ENCODE results near the gene EPS15.

DNA sequence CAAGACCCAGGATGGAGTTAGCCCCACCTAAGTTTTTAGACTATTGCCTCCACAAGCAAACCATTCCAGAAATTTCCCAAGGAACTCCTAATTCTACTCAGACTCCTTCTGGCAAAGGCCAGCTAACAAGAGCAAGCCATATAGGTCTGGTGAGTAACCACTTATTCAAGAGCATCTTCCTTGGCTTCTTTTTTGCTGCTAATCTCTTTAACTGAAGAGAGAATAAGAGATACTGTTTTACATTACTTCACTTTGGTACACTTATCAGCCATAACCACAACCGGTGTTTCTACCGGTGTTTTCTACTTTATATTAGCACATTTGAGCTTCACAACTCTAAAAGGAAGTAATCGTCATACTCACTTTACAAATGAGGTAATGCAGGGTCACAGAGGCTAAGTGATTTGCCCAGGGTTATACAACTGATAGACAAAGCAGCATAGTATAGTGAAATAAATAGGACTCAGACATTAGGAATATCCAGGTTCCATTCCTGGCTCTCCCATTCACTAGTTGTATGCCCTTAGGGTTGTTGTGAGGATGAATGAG is 1.7 kb upstream of the EPS15 start:
- TF ChIP-seq, protein P1, sequence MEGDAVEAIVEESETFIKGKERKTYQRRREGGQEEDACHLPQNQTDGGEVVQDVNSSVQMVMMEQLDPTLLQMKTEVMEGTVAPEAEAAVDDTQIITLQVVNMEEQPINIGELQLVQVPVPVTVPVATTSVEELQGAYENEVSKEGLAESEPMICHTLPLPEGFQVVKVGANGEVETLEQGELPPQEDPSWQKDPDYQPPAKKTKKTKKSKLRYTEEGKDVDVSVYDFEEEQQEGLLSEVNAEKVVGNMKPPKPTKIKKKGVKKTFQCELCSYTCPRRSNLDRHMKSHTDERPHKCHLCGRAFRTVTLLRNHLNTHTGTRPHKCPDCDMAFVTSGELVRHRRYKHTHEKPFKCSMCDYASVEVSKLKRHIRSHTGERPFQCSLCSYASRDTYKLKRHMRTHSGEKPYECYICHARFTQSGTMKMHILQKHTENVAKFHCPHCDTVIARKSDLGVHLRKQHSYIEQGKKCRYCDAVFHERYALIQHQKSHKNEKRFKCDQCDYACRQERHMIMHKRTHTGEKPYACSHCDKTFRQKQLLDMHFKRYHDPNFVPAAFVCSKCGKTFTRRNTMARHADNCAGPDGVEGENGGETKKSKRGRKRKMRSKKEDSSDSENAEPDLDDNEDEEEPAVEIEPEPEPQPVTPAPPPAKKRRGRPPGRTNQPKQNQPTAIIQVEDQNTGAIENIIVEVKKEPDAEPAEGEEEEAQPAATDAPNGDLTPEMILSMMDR (IDR thresholded peaks at IDR 0.05; ENCODE audit: poor library complexity), result no peak
- TF ChIP-seq EZH2 (IDR thresholded peaks at IDR 0.05; ENCODE audit: borderline replicate concordance), result no peak

Measured in hepatocyte (in vitro differentiated cells).